KBM-7 (cell line): ENCODE measurements around the gene IRF1.

Source experiments
- DNase-seq: peaks from one replicate; pipeline ENCODE4 v3.0.0-alpha.2; 2015
- in situ Hi-C: fragments of 300-500 bp; cut with MboI; formaldehyde crosslinking; loops from 2 replicates; pipeline ENCODE4 v1.14.3; 2020; ENCODE audit warnings: low sequenced_read_pairs, low pct_unique_long_range_greater_than_20kb, mixed read lengths

Gene IRF1

GRCh38 chr5:132433141-132433540 lies 57.4 kb downstream of the IRF1 start:
- no peak for DNase-seq
- in situ Hi-C loops, result no loop called here

- no peak for DNase-seq
- in situ Hi-C loops, result no loop called here
These were observed 58.9 kb downstream of the IRF1 start for GRCh38 chr5:132431632-132432031.
